GM19035 (cell line): ENCODE results near the gene SMC1B.
"Not testable (repeated sequence)": the region's sequence is repeated elsewhere in the genome, so short reads cannot be mapped to it uniquely, and the experiment has no call there.

Experiments
- ATAC-seq: cut with Tn5 transposase; IDR thresholded peaks from one replicate; pipeline ENCODE4 v1.9.1; 2021; ENCODE audit not compliant: unreplicated experiment

SMC1B gene

GRCh38 chr22:45305456-45306075, 107.8 kb downstream of the SMC1B start:
- ATAC-seq: no peak

- no peak for ATAC-seq
These were observed 108.4 kb downstream of the SMC1B start for GRCh38 chr22:45304971-45305370.

GRCh38 chr22:45303181-45303580, 110.2 kb downstream of the SMC1B start:
- ATAC-seq: no peak

- no peak for ATAC-seq
These were observed 110.6 kb downstream of the SMC1B start for GRCh38 chr22:45302751-45303150.

GRCh38 chr22:45298934-45299505, 114.4 kb downstream of the SMC1B start:
- ATAC-seq: no peak

GRCh38 chr22:45296628-45297297, 116.6 kb downstream of the SMC1B start:
- ATAC-seq: no peak

GRCh38 chr22:45295492-45295891, 117.9 kb downstream of the SMC1B start:
- no peak for ATAC-seq

- not testable (repeated sequence) for ATAC-seq
These were observed 118.4 kb downstream of the SMC1B start for GRCh38 chr22:45295004-45295403.
